A549 treated with dexamethasone at 1 μM for 4 hours (cell line): ENCODE data around the gene COL19A1. TPM values are rescaled to one million over a fixed set of nuclear protein-coding genes. Genes with fewer than 3 reads are reported as not detected.

Source experiments
- total RNA-seq: library from RNA; stranded (reverse); fragments of 200-300 nt; extraction: Qiagen RNA extraction; gene quantifications from 5 replicates; pipeline ENCODE4 v1.2.3, GENCODE V29; 2022

COL19A1 gene
- total RNA-seq, result not detected in 5 replicates

GRCh38 chr6:69866351-69866769 lies at the start of gene COL19A1:
TSS of gene COL19A1 (plus strand) at chr6:69866556. CDS start at chr6:69879568, 13,012 bp downstream.

Other genes starting within 250 kb of the COL19A1 start
- 10.3 to 12.5 TPM (median 11.6 TPM) in 5 replicates for gene LMBRD1, start 69.5 kb upstream of the COL19A1 start, total RNA-seq